H9 (cell line): ENCODE measurements around the gene RBPJL. TPM values are rescaled to one million over a fixed set of nuclear protein-coding genes. Genes with fewer than 3 reads are reported as not detected.
A peak's percentile ranks its signal among the peaks of the same experiment; 100 is the strongest.

Experiments used
- DNase-seq: peaks from one replicate; pipeline ENCODE4 v3.0.0-alpha.2; 2017
- H2AFZ ChIP-seq: one replicate; pipeline ENCODE4 v1.6.1; 2013; ENCODE audit warnings: mild to moderate bottlenecking, low read length, control low read depth, moderate library complexity
- H2AK5ac ChIP-seq: 2 replicates; pipeline ENCODE4 v1.6.1; 2013; ENCODE audit warnings: low read length, control low read depth, mixed read lengths; ENCODE audit not compliant: insufficient read length
- H2BK120ac ChIP-seq: one replicate; pipeline ENCODE4 v1.6.1; 2013; ENCODE audit warnings: low read depth, mild to moderate bottlenecking, low read length, control low read depth, inconsistent platforms; ENCODE audit not compliant: poor library complexity, severe bottlenecking
- H2BK12ac ChIP-seq: 2 replicates; pipeline ENCODE4 v1.6.1; 2013; ENCODE audit warnings: low read length, control low read depth, mixed read lengths, low read depth; ENCODE audit not compliant: insufficient read length
- H2BK15ac ChIP-seq: 2 replicates; pipeline ENCODE4 v1.6.1; 2013; ENCODE audit warnings: low read depth, low read length, control low read depth
- H2BK20ac ChIP-seq: one replicate; pipeline ENCODE4 v1.6.1; 2013; ENCODE audit warnings: low read depth, mild to moderate bottlenecking, low read length, control low read depth, inconsistent platforms; ENCODE audit not compliant: poor library complexity, severe bottlenecking
- H2BK5ac ChIP-seq: 2 replicates; pipeline ENCODE4 v1.6.1; 2013; ENCODE audit warnings: low read length, control low read depth, mixed read lengths; ENCODE audit not compliant: insufficient read length
- H3K14ac ChIP-seq: 2 replicates; pipeline ENCODE4 v1.6.1; 2013; ENCODE audit warnings: low read length, control low read depth; ENCODE audit not compliant: insufficient read depth
- H3K18ac ChIP-seq: 2 replicates; pipeline ENCODE4 v1.6.1; 2013; ENCODE audit warnings: low read depth, mild to moderate bottlenecking, mixed read lengths, low read length, control low read depth; ENCODE audit not compliant: insufficient read length
- H3K23ac ChIP-seq: 2 replicates; pipeline ENCODE4 v1.6.1; 2013; ENCODE audit warnings: low read length, control low read depth, mixed read lengths, low read depth; ENCODE audit not compliant: insufficient read length
- H3K23me2 ChIP-seq: 2 replicates; pipeline ENCODE4 v1.6.1; 2013; ENCODE audit warnings: low read depth, mild to moderate bottlenecking, mixed read lengths, low read length, control low read depth; ENCODE audit not compliant: insufficient read length, poor library complexity, severe bottlenecking
- H3K27ac ChIP-seq: 2 replicates; pipeline ENCODE4 v1.5.1; 2013; ENCODE audit warnings: low read length, control low read depth, mixed read lengths, low read depth; ENCODE audit not compliant: insufficient read length
- H3K27me3 ChIP-seq: 2 replicates; pipeline ENCODE4 v1.6.1; 2013; ENCODE audit warnings: low read length, control low read depth, inconsistent platforms; ENCODE audit not compliant: insufficient read depth
- H3K4ac ChIP-seq: 2 replicates; pipeline ENCODE4 v1.6.1; 2013; ENCODE audit warnings: low read depth, mild to moderate bottlenecking, control low read depth, inconsistent platforms, low read length, moderate library complexity
- H3K4me1 ChIP-seq: 2 replicates; pipeline ENCODE4 v1.6.1; 2013; ENCODE audit warnings: low read length, control low read depth, inconsistent platforms; ENCODE audit not compliant: insufficient read depth
- H3K4me2 ChIP-seq: 2 replicates; pipeline ENCODE4 v1.6.1; 2013; ENCODE audit warnings: low read length, control low read depth, mixed read lengths; ENCODE audit not compliant: insufficient read length, insufficient read depth
- H3K56ac ChIP-seq: 2 replicates; pipeline ENCODE4 v1.6.1; 2013; ENCODE audit warnings: low read depth, mild to moderate bottlenecking, mixed read lengths, low read length, control low read depth; ENCODE audit not compliant: insufficient read length
- H3K79me1 ChIP-seq: 2 replicates; pipeline ENCODE4 v1.6.1; 2013; ENCODE audit warnings: low read depth, mild to moderate bottlenecking, moderate library complexity, low read length, control low read depth, inconsistent platforms; ENCODE audit not compliant: insufficient read depth, poor library complexity, severe bottlenecking
- H3K79me2 ChIP-seq: 2 replicates; pipeline ENCODE4 v1.6.1; 2013; ENCODE audit warnings: low read length, control low read depth, inconsistent platforms; ENCODE audit not compliant: insufficient read depth
- H3K9ac ChIP-seq: 2 replicates; pipeline ENCODE4 v1.6.1; 2013; ENCODE audit warnings: low read length, control low read depth, mixed read lengths; ENCODE audit not compliant: insufficient read length; ENCODE audit errors: extremely low read depth
- H3K9me3 ChIP-seq: one replicate; pipeline ENCODE4 v1.6.1; 2013; ENCODE audit warnings: low read depth, low read length, inconsistent platforms; ENCODE audit not compliant: control insufficient read depth
- H3T11ph ChIP-seq: one replicate; pipeline ENCODE4 v1.6.1; 2013; ENCODE audit warnings: mild to moderate bottlenecking, low read length, control low read depth, inconsistent platforms
- H4K20me1 ChIP-seq: one replicate; pipeline ENCODE4 v1.6.1; 2013; ENCODE audit not compliant: control insufficient read depth, insufficient read length, insufficient read depth
- H4K5ac ChIP-seq: 2 replicates; pipeline ENCODE4 v1.6.1; 2013; ENCODE audit warnings: low read depth, mild to moderate bottlenecking, mixed read lengths, low read length, control low read depth; ENCODE audit not compliant: insufficient read length
- H4K8ac ChIP-seq: replicated peaks from 2 replicates; pipeline ENCODE4 v1.6.1; 2013; ENCODE audit warnings: low read length, control low read depth, mixed read lengths, low read depth; ENCODE audit not compliant: insufficient read length
- H4K91ac ChIP-seq: 2 replicates; pipeline ENCODE4 v1.6.1; 2013; ENCODE audit warnings: low read depth, mild to moderate bottlenecking, moderate library complexity, mixed read lengths, low read length, control low read depth; ENCODE audit not compliant: insufficient read length
- H3K27ac Mint-ChIP-seq, 3 experiments: 2 replicates in 2 of 3; 3 replicates in 1 of 3; pipeline ENCODE4 v1.8.0; 2020 to 2021; ENCODE audit warnings: mixed read lengths in 3 of 3, mild to moderate bottlenecking in 1 of 3, moderate library complexity in 1 of 3
- H3K27me3 Mint-ChIP-seq: 2 replicates; pipeline ENCODE4 v1.8.0; 2021; ENCODE audit warnings: low read depth, mild to moderate bottlenecking, moderate library complexity, mixed read lengths
- H3K36me3 Mint-ChIP-seq, 3 experiments: 2 replicates in 2 of 3; 3 replicates in 1 of 3; pipeline ENCODE4 v1.8.0; 2020 to 2021; ENCODE audit warnings: low read depth in 3 of 3, mixed read lengths in 3 of 3; ENCODE audit not compliant: insufficient read depth in 1 of 3
- H3K4me1 Mint-ChIP-seq, 2 experiments: 2 replicates each; pipeline ENCODE4 v1.8.0; 2020; ENCODE audit warnings: mixed read lengths in 2 of 2
- H3K4me3 Mint-ChIP-seq, 2 experiments: 2 replicates in 1 of 2; 3 replicates in 1 of 2; pipeline ENCODE4 v1.8.0; 2020 to 2021; ENCODE audit warnings: mild to moderate bottlenecking in 2 of 2, mixed read lengths in 2 of 2, moderate library complexity in 1 of 2
- H3K9me3 Mint-ChIP-seq, 2 experiments: 2 replicates in 1 of 2; 3 replicates in 1 of 2; pipeline ENCODE4 v1.8.0; 2020; ENCODE audit warnings: mild to moderate bottlenecking in 2 of 2, mixed read lengths in 2 of 2, moderate library complexity in 1 of 2
- CTCF ChIP-seq: fragments of 200-600 bp; sonication (generic); conservative IDR thresholded peaks from 3 replicates; pipeline ENCODE4 v1.8.0; 2021; ENCODE audit warnings: antibody characterized with exemption, mild to moderate bottlenecking
- WGBS: extraction: QIAGEN DNeasy Blood & Tissue Kit; methylation state at CpG from one replicate; pipeline ENCODE4 v1.1.7; 2013; ENCODE audit warnings: missing lambda C conversion rate, low lambda C conversion rate, mixed read lengths; ENCODE audit not compliant: insufficient read length; ENCODE audit errors: extremely low coverage; 5-methylcytosine and 5-hydroxymethylcytosine counted together
- total RNA-seq: library from RNA; stranded (reverse); gene quantifications from 2 replicates; pipeline ENCODE4 v1.2.1, GENCODE V29; 2021

Gene RBPJL
- total RNA-seq, 1 experiment from 2014 or later = 0.28 TPM

GRCh38 chr20:45322952-45323383 lies 16.3 kb downstream of the RBPJL start:
- Histone ChIP-seq H4K8ac (no peak overlapping the region), H3K79me1 (no peaks in the 10 kb centered on the region), H4K5ac (no peak overlapping the region), H3K79me2 (no peaks in the 10 kb centered on the region), H3K56ac (no peak overlapping the region), H3K18ac (no peak overlapping the region), H3K27me3 (no peaks in the 10 kb centered on the region), H4K20me1 (no peaks in the 10 kb centered on the region), H2BK5ac (no peak overlapping the region), H3K9ac (no peak overlapping the region), H2BK15ac (no peak overlapping the region), H3K14ac (no peak overlapping the region), H3K4ac (no peak overlapping the region), H4K91ac (no peak overlapping the region), H2BK12ac (no peak overlapping the region), H2AFZ (no peak overlapping the region), H2AK5ac (no peak overlapping the region), H2BK20ac (no peak overlapping the region), H3K9me3 (no peaks in the 10 kb centered on the region), H2BK120ac (no peak overlapping the region), H3K23ac (no peak overlapping the region), H3K23me2 (no peaks in the 10 kb centered on the region), H3K4me2 (no peak overlapping the region), H3K27ac (no peak overlapping the region), H3K4me1 (no peaks in the 10 kb centered on the region), H3T11ph (no peak overlapping the region)
- DNase-seq = no peak
- Mint-ChIP-seq H3K9me3 (no peaks in the 10 kb centered on the region), H3K27ac (no peak overlapping the region), H3K27me3 (peaks cover 4% of the 10 kb centered on the region; the same call in 1 of the 2 replicates), H3K36me3 (peaks cover 5 to 14% (median 12%) of the 10 kb centered on the region in 3 experiments; a peak in 6 of 7 replicates), H3K4me3 (no peak overlapping the region), H3K4me1 (peaks cover 7 to 8% of the 10 kb centered on the region in 2 experiments; a peak in 2 of 4 replicates)
- WGBS = no CpG with 5 or more reads among the region's 7 CpGs
- peak; percentile 52; the same call in 2 of the 3 replicates for TF ChIP-seq CTCF
